HG03442 (cell line): ENCODE measurements around the gene LOX.

ENCODE experiments used
- ATAC-seq: cut with Tn5 transposase; IDR thresholded peaks from one replicate; pipeline ENCODE4 v1.9.1; 2021; ENCODE audit warnings: mild to moderate bottlenecking, moderate library complexity; ENCODE audit not compliant: unreplicated experiment

The LOX gene

GRCh38 chr5:122078116-122079110 lies at the start of gene LOX:
Gene LOX (minus strand): TSS chr5:122078259. CDS start chr5:122077985, 274 bp downstream.
- ATAC-seq: no peak

- no peak for ATAC-seq
Measured at GRCh38 chr5:122126756-122127321, 48.8 kb upstream of the LOX start.

- ATAC-seq: no peak
Measured at GRCh38 chr5:122126177-122126755, 48.2 kb upstream of the LOX start.

GRCh38 chr5:122124766-122125165 lies 46.7 kb upstream of the LOX start:
- no peak for ATAC-seq

- ATAC-seq: no peak
Measured at GRCh38 chr5:122121479-122122465, 43.7 kb upstream of the LOX start.

- no peak for ATAC-seq
Measured at GRCh38 chr5:122120957-122121356, 42.9 kb upstream of the LOX start.

GRCh38 chr5:122120493-122120892 lies 42.4 kb upstream of the LOX start:
- ATAC-seq: no peak

GRCh38 chr5:122119205-122119604 lies 41.1 kb upstream of the LOX start:
- no peak for ATAC-seq

GRCh38 chr5:122118356-122118948 lies 40.4 kb upstream of the LOX start:
- ATAC-seq: no peak

GRCh38 chr5:122114501-122114900 lies 36.4 kb upstream of the LOX start:
- no peak for ATAC-seq

- ATAC-seq: no peak
Measured at GRCh38 chr5:122112733-122113558, 34.9 kb upstream of the LOX start.

GRCh38 chr5:122112063-122112462 lies 34.0 kb upstream of the LOX start:
- ATAC-seq: no peak

GRCh38 chr5:122111460-122111859 lies 33.4 kb upstream of the LOX start:
- no peak for ATAC-seq

- ATAC-seq: no peak
Measured at GRCh38 chr5:122110987-122111386, 32.9 kb upstream of the LOX start.

GRCh38 chr5:122107016-122107415 lies 29.0 kb upstream of the LOX start:
- ATAC-seq: no peak

GRCh38 chr5:122105909-122106308 lies 27.9 kb upstream of the LOX start:
- no peak for ATAC-seq

GRCh38 chr5:122102825-122103224 lies 24.8 kb upstream of the LOX start:
- ATAC-seq: no peak

GRCh38 chr5:122101636-122102285 lies 23.7 kb upstream of the LOX start:
- ATAC-seq: peak; percentile 83
